22Rv1 (cell line): ENCODE data around the gene UTS2R.

ENCODE experiments used
- ZFX ChIP-seq: fragments of 450-650 bp; IDR thresholded peaks from 2 replicates; pipeline ENCODE4 v1.6.1; 2017; ENCODE audit warnings: antibody characterized with exemption, borderline replicate concordance
- TF ChIP-seq, protein P1 (sequence below): fragments of 450-650 bp; IDR thresholded peaks from 2 replicates; pipeline ENCODE4 v1.5.1; 2017; ENCODE audit warnings: mild to moderate bottlenecking

DNA sequence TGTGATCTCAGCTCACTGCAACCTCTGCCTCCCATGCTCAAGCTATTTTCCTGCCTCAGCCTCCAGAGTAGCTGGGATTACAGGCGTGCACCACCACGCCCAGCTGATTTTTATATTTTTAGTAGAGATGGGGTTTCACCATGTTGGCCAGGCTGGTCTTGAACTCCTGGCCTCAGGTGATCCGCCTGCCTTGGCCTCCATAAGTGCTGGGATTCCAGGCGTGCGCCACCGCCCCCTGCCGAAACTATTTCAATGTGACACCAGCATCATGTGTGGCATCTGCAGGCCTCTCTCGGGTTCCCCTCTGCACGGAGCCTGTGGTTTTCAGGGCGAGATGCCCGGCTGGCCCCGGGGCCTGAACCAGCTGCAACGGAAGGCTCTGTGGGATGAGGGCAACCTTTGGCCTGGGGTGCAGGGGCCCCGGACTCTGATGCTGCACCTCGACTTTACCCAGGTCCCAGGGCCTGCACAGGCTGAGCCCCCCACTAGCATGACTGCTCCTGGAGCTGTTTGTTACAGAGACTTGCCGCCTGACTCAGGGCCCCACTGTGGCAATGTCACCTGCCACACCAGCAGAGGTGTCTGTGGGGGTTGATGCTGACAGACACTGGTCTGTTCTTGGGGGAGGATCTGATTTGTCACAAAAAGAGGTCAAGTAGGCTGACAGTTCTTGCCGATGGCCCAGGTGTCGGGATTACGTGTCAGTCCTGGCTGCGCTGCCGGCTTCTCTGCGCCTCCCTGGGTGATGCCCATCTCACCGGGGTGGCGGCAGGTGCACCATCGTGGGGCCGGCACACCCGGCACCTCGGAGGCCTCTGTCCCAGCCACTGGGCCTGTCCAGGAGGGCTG, 21.2 kb upstream of the UTS2R start:
- TF ChIP-seq, protein P1, sequence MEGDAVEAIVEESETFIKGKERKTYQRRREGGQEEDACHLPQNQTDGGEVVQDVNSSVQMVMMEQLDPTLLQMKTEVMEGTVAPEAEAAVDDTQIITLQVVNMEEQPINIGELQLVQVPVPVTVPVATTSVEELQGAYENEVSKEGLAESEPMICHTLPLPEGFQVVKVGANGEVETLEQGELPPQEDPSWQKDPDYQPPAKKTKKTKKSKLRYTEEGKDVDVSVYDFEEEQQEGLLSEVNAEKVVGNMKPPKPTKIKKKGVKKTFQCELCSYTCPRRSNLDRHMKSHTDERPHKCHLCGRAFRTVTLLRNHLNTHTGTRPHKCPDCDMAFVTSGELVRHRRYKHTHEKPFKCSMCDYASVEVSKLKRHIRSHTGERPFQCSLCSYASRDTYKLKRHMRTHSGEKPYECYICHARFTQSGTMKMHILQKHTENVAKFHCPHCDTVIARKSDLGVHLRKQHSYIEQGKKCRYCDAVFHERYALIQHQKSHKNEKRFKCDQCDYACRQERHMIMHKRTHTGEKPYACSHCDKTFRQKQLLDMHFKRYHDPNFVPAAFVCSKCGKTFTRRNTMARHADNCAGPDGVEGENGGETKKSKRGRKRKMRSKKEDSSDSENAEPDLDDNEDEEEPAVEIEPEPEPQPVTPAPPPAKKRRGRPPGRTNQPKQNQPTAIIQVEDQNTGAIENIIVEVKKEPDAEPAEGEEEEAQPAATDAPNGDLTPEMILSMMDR: peak; percentile 44
- no peak for TF ChIP-seq ZFX
